ENCODE results near the gene TMEM18. TPM values are rescaled to one million over a fixed set of nuclear protein-coding genes. Genes with fewer than 3 reads are reported as not detected.

Gene TMEM18
- total and polyA plus RNA-seq, 2 donors (not counting 1 experiment from before 2014, with no cell fraction given), result 15.2 to 39.7 TPM

DNA sequence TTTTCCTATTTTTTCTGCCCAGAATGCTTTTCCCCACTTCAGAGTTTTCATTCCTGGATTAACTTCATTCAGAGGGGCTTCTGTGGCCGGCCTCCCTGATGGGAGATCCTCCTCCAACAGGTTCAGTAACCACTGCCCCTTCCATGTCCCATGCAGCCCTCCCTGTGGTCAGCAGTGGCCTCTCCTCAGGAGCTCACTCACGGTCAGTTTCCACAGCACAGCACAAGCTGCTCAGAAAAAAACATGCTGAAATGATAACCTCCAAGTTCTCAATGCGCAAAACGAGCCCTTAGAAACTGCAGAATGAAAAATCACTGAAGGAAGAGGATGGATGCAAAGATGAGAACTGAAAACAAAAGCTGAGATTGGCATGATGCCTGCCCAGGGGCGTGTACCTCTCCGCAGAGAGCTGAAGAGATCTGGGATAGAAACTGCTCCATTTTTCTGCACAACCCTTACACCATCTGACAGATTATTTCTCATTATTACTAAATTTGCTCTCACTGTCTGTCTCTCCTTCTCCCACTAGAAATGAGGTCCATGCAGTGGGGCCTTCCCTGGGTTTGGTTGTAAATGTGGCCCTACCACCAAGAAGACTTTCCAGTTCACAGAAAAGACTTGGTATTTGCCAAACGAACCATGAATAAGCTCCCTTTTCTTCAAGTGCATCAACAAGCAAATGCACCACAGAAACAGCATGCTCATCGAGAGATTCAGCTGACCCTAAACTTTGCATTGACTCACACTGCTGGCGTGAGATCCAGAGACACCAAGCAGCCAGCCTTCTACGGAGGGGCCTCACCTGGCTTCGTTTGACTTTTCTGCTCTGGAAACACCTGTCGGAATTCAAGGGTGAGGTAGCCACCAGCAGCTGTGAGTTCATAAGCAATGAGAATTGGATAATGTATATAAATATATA lies 51.5 kb downstream of the TMEM18 start:
- no peaks in the 10 kb centered on the region for H3K9me3 ChIP-seq (ENCODE audit: control insufficient read depth, insufficient read depth, low read depth, low read length)
- no peaks in the 10 kb centered on the region for H3K27me3 ChIP-seq (ENCODE audit: control insufficient read depth, insufficient read depth, low read length)
- H3K79me2 ChIP-seq (ENCODE audit: control insufficient read depth, insufficient read depth, low read length), result no peaks in the 10 kb centered on the region
- H3K4me1 ChIP-seq (ENCODE audit: control insufficient read depth, extremely low read depth, insufficient read depth, low read length), result no peaks in the 10 kb centered on the region
- TF ChIP-seq EZH2 (IDR thresholded peaks at IDR 0.05; ENCODE audit: low read length, missing control alignments), result no peak
- TF ChIP-seq, protein P1, sequence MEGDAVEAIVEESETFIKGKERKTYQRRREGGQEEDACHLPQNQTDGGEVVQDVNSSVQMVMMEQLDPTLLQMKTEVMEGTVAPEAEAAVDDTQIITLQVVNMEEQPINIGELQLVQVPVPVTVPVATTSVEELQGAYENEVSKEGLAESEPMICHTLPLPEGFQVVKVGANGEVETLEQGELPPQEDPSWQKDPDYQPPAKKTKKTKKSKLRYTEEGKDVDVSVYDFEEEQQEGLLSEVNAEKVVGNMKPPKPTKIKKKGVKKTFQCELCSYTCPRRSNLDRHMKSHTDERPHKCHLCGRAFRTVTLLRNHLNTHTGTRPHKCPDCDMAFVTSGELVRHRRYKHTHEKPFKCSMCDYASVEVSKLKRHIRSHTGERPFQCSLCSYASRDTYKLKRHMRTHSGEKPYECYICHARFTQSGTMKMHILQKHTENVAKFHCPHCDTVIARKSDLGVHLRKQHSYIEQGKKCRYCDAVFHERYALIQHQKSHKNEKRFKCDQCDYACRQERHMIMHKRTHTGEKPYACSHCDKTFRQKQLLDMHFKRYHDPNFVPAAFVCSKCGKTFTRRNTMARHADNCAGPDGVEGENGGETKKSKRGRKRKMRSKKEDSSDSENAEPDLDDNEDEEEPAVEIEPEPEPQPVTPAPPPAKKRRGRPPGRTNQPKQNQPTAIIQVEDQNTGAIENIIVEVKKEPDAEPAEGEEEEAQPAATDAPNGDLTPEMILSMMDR (conservative IDR thresholded peaks at IDR 0.05 in 1 of 2, IDR thresholded peaks at IDR 0.05 in 1 of 2; ENCODE audit: low read depth in 1 of 2, low read length in 2 of 2), result no peak
- DNase-seq (ENCODE audit: low read depth in 2 of 2), result no peak
- H3K4me2 ChIP-seq (ENCODE audit: extremely low read depth, insufficient read depth, low read length), result no peak overlapping the region
- H2AFZ ChIP-seq (ENCODE audit: low read length), result no peak overlapping the region
- no peak overlapping the region for H3K4me3 ChIP-seq (replicated peaks in 1 of 4; ENCODE audit: control extremely low read depth in 1 of 4, insufficient read depth in 1 of 4, low read depth in 3 of 4, low read length in 4 of 4)
- H3K36me3 ChIP-seq (ENCODE audit: control insufficient read depth, insufficient read depth, low read length), result no peaks in the 10 kb centered on the region
- H3K27ac ChIP-seq (ENCODE audit: insufficient read depth, low read length), result no peak overlapping the region
- no peaks in the 10 kb centered on the region for H4K20me1 ChIP-seq (ENCODE audit: control insufficient read depth, extremely low read depth, insufficient read depth, low read length)
- H3K9ac ChIP-seq (ENCODE audit: insufficient read depth, low read length), result no peak overlapping the region

DNA sequence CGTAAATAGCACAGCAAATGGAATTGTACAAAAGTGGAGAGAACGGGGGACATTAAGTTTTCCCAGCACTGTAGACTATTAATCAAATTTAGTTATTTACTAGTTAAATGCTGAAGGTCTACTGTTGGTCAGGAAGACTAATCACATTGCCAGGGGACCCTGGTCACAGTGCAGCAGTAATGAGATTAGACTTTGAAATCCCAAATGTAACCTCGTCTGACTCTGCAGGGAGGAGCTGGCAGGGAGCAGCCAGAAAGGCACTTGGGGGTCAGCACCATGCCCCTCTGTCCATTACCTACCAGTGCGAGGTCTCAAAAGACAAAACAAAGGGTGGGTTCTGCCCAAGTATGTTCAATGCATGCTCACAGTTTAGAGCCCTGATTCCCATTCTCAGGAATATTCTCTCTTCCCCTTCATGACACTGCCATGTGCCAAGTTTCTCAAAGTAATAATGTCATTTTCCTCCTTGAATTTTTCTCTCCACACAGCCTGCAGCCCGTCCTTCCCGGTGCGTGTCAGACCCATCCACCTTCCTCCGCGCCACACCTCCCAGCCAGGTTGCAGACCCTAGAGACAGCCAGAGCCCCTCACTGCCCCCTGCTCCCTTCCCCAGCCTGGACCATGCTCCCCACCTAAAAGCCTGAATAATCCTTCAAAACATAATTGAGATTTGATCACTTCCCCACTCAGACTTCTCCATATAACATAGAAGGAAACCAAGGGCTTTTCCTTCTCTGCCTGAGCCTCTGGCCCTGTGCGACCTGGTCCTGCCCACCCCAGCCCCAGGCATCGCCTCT lies 52.5 kb downstream of the TMEM18 start:
- H3K9me3 ChIP-seq (ENCODE audit: control insufficient read depth, insufficient read depth, low read depth, low read length), result no peaks in the 10 kb centered on the region
- no peak for DNase-seq (ENCODE audit: low read depth in 2 of 2)
- no peaks in the 10 kb centered on the region for H3K36me3 ChIP-seq (ENCODE audit: control insufficient read depth, insufficient read depth, low read length)
- H3K9ac ChIP-seq (ENCODE audit: insufficient read depth, low read length), result no peak overlapping the region
- H2AFZ ChIP-seq (ENCODE audit: low read length), result no peak overlapping the region
- no peaks in the 10 kb centered on the region for H3K27me3 ChIP-seq (ENCODE audit: control insufficient read depth, insufficient read depth, low read length)
- no peaks in the 10 kb centered on the region for H3K79me2 ChIP-seq (ENCODE audit: control insufficient read depth, insufficient read depth, low read length)
- no peak overlapping the region for H3K4me3 ChIP-seq (replicated peaks in 1 of 4; ENCODE audit: control extremely low read depth in 1 of 4, insufficient read depth in 1 of 4, low read depth in 3 of 4, low read length in 4 of 4)
- TF ChIP-seq, protein P1 (conservative IDR thresholded peaks at IDR 0.05 in 1 of 2, IDR thresholded peaks at IDR 0.05 in 1 of 2; ENCODE audit: low read depth in 1 of 2, low read length in 2 of 2), result no peak
- no peak for TF ChIP-seq EZH2 (IDR thresholded peaks at IDR 0.05; ENCODE audit: low read length, missing control alignments)
- no peaks in the 10 kb centered on the region for H3K4me1 ChIP-seq (ENCODE audit: control insufficient read depth, extremely low read depth, insufficient read depth, low read length)
- no peak overlapping the region for H3K4me2 ChIP-seq (ENCODE audit: extremely low read depth, insufficient read depth, low read length)
- no peak overlapping the region for H3K27ac ChIP-seq (ENCODE audit: insufficient read depth, low read length)
- no peaks in the 10 kb centered on the region for H4K20me1 ChIP-seq (ENCODE audit: control insufficient read depth, extremely low read depth, insufficient read depth, low read length)

DNA sequence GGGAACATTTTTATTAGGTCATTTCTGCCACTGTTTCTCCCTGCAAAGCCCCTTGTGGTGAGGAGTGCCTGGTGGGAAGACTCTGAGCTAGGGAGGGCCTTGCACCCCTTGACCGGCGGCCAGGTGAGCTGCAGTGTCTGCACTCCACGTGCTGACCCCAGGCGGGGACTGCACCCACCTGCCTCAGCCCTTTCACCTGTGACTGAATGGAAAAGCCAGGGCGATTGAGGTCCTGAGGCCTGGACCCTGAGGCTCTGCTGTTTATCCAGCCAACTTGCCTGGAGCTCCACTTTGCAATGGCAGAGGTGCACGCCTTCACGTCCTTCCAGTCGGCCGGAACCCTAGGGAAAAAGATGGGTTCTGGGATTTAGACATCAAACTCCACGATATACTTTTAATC lies 53.1 kb downstream of the TMEM18 start:
- DNase-seq (ENCODE audit: low read depth in 2 of 2), result no peak
- no peaks in the 10 kb centered on the region for H3K36me3 ChIP-seq (ENCODE audit: control insufficient read depth, insufficient read depth, low read length)
- H2AFZ ChIP-seq (ENCODE audit: low read length), result no peak overlapping the region
- H3K4me1 ChIP-seq (ENCODE audit: control insufficient read depth, extremely low read depth, insufficient read depth, low read length), result no peaks in the 10 kb centered on the region
- no peak overlapping the region for H3K9ac ChIP-seq (ENCODE audit: insufficient read depth, low read length)
- no peaks in the 10 kb centered on the region for H3K79me2 ChIP-seq (ENCODE audit: control insufficient read depth, insufficient read depth, low read length)
- H3K4me3 ChIP-seq (replicated peaks in 1 of 4; ENCODE audit: control extremely low read depth in 1 of 4, insufficient read depth in 1 of 4, low read depth in 3 of 4, low read length in 4 of 4), result no peak overlapping the region
- no peaks in the 10 kb centered on the region for H4K20me1 ChIP-seq (ENCODE audit: control insufficient read depth, extremely low read depth, insufficient read depth, low read length)
- no peak overlapping the region for H3K4me2 ChIP-seq (ENCODE audit: extremely low read depth, insufficient read depth, low read length)
- no peaks in the 10 kb centered on the region for H3K27me3 ChIP-seq (ENCODE audit: control insufficient read depth, insufficient read depth, low read length)
- TF ChIP-seq EZH2 (IDR thresholded peaks at IDR 0.05; ENCODE audit: low read length, missing control alignments), result no peak
- TF ChIP-seq, protein P1 (conservative IDR thresholded peaks at IDR 0.05 in 1 of 2, IDR thresholded peaks at IDR 0.05 in 1 of 2; ENCODE audit: low read depth in 1 of 2, low read length in 2 of 2), result no peak
- H3K9me3 ChIP-seq (ENCODE audit: control insufficient read depth, insufficient read depth, low read depth, low read length), result no peaks in the 10 kb centered on the region
- no peak overlapping the region for H3K27ac ChIP-seq (ENCODE audit: insufficient read depth, low read length)

Data from fibroblast of lung (primary cell).